ENCODE data around the gene OR4D9. TPM values are rescaled to one million over a fixed set of nuclear protein-coding genes. Genes with fewer than 3 reads are reported as not detected.
"Not testable (repeated sequence)": the region's sequence is repeated elsewhere in the genome, so short reads cannot be mapped to it uniquely, and the experiment has no call there.

The OR4D9 gene
- total RNA-seq, 6 experiments from 2014 or later: not detected

DNA sequence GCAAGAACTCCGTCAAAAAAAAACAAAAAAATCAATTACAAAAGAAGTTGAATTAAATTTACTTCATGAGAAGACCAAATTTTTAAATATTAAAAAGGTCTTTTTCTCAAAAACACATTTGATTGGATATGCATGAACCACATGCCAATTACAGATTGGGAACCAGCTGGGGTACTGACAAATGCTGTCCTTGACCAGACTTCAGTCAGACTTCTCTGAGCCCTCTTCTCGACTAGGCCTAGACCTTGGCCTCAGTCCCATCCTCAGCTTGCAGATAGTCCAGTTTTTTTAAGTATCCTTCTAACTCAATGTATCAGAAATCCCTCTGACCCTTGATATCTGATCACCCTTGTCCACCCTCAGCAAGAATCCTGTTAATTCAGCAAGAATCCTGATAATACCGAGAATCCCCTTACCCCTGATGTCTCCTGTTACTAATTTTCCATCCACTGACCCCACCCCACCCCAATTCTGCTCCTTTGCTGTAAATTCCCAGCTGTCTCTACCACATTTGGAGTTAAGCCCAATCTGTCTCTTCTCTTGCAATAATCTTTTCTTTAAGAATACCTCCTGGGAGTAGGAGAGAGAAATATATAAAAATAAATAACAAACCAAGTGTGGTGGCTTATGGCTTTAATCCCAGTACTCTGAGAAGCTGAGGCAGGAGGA is 30.9 kb downstream of the OR4D9 start:
- no peak for ATAC-seq
- TF ChIP-seq, protein P1, sequence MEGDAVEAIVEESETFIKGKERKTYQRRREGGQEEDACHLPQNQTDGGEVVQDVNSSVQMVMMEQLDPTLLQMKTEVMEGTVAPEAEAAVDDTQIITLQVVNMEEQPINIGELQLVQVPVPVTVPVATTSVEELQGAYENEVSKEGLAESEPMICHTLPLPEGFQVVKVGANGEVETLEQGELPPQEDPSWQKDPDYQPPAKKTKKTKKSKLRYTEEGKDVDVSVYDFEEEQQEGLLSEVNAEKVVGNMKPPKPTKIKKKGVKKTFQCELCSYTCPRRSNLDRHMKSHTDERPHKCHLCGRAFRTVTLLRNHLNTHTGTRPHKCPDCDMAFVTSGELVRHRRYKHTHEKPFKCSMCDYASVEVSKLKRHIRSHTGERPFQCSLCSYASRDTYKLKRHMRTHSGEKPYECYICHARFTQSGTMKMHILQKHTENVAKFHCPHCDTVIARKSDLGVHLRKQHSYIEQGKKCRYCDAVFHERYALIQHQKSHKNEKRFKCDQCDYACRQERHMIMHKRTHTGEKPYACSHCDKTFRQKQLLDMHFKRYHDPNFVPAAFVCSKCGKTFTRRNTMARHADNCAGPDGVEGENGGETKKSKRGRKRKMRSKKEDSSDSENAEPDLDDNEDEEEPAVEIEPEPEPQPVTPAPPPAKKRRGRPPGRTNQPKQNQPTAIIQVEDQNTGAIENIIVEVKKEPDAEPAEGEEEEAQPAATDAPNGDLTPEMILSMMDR (IDR thresholded peaks at IDR 0.05): no peak
- no peak for TF ChIP-seq POLR2A (IDR thresholded peaks at IDR 0.05)
- H3K36me3 ChIP-seq: no peaks in the 10 kb centered on the region
- H3K27me3 ChIP-seq: no peaks in the 10 kb centered on the region
- H3K9me3 ChIP-seq: no peaks in the 10 kb centered on the region
- WGBS (ENCODE audit: insufficient coverage, low coverage, low lambda C conversion rate, missing lambda C conversion rate): 40% methylated on average over 3 of the region's 3 CpGs
- no peak for DNase-seq
- H3K4me1 ChIP-seq: no peaks in the 10 kb centered on the region
- H3K4me3 ChIP-seq: no peak overlapping the region
- intact Hi-C loops (cut with DNase I): no loop called here
- no peak overlapping the region for H3K27ac ChIP-seq

DNA sequence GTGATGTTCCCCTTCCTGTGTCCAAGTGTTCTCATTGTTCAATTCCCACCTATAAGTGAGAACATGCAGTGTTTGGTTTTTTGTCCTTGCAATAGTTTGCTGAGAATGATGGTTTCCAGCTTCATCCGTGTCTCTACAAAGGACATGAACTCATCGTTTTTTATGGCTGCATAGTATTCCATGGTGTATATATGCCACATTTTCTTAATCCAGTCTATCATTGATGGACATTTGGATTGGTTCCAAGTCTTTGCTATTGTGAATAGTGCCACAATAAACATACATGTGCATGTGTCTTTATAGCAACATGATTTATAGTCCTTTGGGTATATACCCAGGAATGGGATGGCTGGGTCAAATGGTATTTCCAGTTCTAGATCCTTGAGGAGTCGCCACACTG is 32.4 kb downstream of the OR4D9 start:
- intact Hi-C loops (cut with DNase I); H3K27me3 ChIP-seq; H3K27ac ChIP-seq; H3K4me1 ChIP-seq; H3K36me3 ChIP-seq; DNase-seq; H3K9me3 ChIP-seq; ATAC-seq; H3K4me3 ChIP-seq: not testable (repeated sequence)
- no CpG with 5 or more reads among the region's 3 CpGs for WGBS (ENCODE audit: insufficient coverage, low coverage, low lambda C conversion rate, missing lambda C conversion rate)

DNA sequence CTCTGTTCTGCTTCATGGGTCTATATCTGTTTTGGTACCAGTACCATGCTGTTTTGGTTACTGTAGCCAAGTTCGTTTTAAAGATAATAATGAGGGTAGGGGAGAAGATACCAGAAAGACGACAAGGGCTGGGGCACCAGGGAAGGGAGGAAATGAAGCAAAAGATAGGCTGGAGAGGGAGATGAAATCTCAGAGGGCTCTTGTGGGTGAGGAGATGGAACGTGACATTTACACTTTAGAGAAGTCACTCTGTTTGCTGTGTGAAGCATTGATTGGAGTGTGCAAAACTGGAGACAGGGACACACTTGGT is 33.5 kb downstream of the OR4D9 start:
- no peak for TF ChIP-seq POLR2A (IDR thresholded peaks at IDR 0.05)
- TF ChIP-seq, protein P1 (IDR thresholded peaks at IDR 0.05): no peak
- Histone ChIP-seq H3K4me1 (no peaks in the 10 kb centered on the region), H3K27ac (no peak overlapping the region), H3K36me3 (no peaks in the 10 kb centered on the region), H3K9me3 (no peaks in the 10 kb centered on the region), H3K27me3 (no peaks in the 10 kb centered on the region), H3K4me3 (no peak overlapping the region)
- ATAC-seq: no peak
- 55% methylated on average over 3 of the region's 3 CpGs for WGBS (ENCODE audit: insufficient coverage, low coverage, low lambda C conversion rate, missing lambda C conversion rate)
- DNase-seq: no peak
- intact Hi-C loops (cut with DNase I): no loop called here

DNA sequence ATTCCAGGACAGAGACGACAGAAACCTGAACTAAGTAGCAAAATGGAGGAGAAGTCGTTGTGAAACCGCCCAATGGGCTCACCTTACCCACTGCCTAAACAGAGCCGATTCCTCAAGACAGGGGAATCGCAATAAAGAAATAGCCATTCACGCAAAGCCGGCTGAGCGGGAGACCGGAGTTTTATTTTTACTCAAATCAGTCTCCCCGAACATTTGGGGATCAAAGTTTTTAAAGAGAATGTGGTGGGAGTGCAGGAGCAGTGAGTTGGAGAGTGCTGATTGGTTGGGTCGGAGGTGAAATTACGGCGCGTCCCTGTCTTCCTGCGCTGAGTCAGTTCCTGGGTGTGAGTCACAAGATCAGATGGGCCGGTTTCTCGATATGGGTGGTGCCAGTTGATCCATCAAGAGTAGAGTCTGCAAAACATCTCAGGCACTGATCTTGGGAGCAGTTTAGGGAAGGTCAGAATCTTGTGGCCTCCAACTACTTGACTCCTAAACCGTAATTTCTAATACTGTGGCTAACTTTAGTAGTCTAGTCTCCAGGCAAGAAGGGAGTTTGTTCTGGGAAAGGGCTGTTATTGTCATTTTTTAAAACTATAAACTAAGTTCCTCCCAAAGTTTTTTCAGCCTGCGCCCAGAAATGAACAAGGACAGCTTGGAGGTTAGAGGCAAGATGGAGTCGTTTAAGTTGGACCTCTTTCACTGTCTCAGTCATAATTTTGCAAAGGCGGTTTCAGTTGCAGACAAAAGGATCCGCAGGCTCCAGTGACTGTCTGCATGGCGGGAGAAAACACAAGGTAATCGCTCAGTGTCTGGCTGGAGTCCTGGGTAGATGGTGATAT is 34.1 kb downstream of the OR4D9 start:
- DNase-seq (no peak), ATAC-seq (no peak)
- no peaks in the 10 kb centered on the region for H3K9me3 ChIP-seq
- no peaks in the 10 kb centered on the region for H3K36me3 ChIP-seq
- intact Hi-C loops (cut with DNase I): no loop called here
- H3K27ac ChIP-seq: no peak overlapping the region
- no peaks in the 10 kb centered on the region for H3K27me3 ChIP-seq
- H3K4me3 ChIP-seq: no peak overlapping the region
- 92% methylated on average over 22 of the region's 24 CpGs for WGBS (ENCODE audit: insufficient coverage, low coverage, low lambda C conversion rate, missing lambda C conversion rate)
- no peaks in the 10 kb centered on the region for H3K4me1 ChIP-seq
- TF ChIP-seq, protein P1 (IDR thresholded peaks at IDR 0.05): no peak
- TF ChIP-seq POLR2A (IDR thresholded peaks at IDR 0.05): no peak

DNA sequence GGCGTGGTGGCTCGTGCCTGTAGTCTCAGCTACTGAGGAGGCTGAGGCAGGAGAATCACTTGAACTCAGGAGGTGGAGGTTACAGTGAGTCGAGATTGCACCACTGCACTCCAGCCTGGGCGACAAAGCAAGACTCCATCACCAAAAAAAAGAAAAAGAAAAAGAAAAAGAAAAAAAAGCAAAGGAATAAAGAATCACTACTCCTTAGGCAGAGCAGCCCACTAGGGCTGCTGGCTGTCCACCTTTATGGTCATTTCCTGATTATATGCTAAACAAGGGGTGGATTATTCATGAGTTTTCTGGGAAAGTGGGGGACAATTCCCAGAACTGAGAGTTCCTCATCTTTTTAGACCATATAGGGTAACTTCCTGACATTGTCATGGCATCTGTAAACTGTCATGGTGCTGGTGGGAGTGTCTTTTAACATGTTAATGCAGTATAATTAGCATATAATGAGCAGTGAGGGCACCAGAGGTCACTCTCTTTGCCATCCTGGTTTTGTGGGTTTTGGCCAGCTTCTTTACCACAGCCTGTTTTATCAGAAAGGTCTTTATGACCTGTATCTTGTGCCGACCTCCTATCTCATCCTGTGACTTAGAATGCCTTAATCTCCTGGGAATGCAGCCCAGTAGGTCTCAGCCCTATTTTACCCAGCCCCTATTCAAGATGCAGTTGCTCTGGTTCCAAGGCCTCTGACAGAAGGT is 36.4 kb downstream of the OR4D9 start:
- H3K4me3 ChIP-seq; H3K27me3 ChIP-seq; H3K4me1 ChIP-seq; ATAC-seq; H3K9me3 ChIP-seq; DNase-seq; H3K27ac ChIP-seq; intact Hi-C loops (cut with DNase I); H3K36me3 ChIP-seq: not testable (repeated sequence)
- WGBS (ENCODE audit: insufficient coverage, low coverage, low lambda C conversion rate, missing lambda C conversion rate): 78% methylated on average over 5 of the region's 5 CpGs

Data from right lobe of liver (tissue), 6 donors.